Measurements from ENCODE around the gene NAMPT.
"Not testable (repeated sequence)": the region's sequence is repeated elsewhere in the genome, so short reads cannot be mapped to it uniquely, and the experiment has no call there.

GRCh38 chr7:106298631-106299030, 13.8 kb upstream of the NAMPT start:
- not testable (repeated sequence) for TF ChIP-seq POLR2A, CTCF, POLR2AphosphoS5 (IDR thresholded peaks at IDR 0.05)

Measured in sigmoid colon (tissue), 4 donors.